Measurements from ENCODE around the gene UGP2.
"Not testable (repeated sequence)": the region's sequence is repeated elsewhere in the genome, so short reads cannot be mapped to it uniquely, and the experiment has no call there.

The UGP2 gene

GRCh38 chr2:63840785-63841253, 877 bp upstream of the UGP2 start:
- peak; percentile 91 for DNase-seq

DNA sequence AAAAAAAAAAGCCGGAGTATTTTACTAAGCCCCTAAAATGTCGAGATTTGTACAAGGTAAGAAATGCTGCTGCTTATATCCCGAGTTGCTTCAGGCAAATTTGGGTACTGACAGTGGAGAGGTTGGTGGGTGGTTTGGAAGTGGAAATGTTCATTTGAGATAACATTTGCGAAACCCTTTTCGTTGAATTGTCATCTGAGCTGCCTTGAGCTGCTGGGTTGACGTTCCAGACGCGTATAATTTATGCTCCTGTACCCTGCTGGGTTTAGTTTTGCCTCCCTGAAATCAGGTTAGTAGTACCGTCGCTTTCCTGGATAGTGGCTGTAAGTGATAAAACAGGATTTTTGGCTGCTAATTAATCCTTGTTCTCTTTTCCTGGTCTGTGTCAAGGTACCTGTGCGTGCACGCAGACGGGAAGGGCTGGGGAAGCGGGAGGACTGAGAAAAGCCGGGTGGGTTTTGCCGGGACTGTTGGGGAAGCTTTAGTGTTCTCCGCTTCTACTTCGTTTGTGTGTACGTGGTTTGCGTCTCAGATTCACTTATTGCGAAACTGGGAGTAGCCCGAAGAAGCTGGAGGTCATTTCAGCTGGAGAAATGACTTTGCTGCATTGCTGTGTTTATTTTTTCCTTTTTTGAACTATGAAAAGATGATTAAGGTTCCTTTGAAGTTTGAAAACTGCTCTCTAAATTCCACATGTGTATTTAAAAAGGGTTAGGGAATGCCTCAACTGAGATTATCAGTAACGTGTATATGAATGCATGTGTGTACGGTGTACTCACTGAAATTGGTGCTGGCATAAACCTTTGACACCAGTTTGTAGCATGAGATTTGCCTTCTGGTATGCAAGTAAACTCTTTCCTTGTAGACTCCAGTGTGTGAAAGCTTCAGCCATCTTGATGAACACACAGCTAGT, 709 bp downstream of the UGP2 start:
- DNase-seq, result no peak

GRCh38 chr2:63843093-63843492, 1.4 kb downstream of the UGP2 start:
- no peak for DNase-seq

DNA sequence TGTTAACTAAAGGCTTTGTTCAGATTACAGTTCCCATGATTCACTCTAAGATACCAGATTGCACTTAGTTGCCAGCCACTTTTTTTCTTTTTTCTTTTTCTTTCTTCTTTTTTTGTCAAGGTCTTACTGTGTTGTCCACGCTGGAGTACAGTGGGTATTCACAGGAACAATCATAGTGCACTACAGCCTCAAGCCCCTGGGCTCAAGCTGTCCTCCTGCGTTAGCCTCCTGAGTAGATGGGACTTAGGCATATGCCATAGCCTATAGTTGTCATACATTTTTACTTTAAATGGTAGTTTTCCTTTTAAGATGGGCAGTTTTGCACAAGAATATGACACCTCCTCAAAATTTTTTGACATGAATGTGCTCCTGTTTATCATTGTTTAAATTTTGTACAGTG, 2.1 kb downstream of the UGP2 start:
- DNase-seq, result no peak

DNA sequence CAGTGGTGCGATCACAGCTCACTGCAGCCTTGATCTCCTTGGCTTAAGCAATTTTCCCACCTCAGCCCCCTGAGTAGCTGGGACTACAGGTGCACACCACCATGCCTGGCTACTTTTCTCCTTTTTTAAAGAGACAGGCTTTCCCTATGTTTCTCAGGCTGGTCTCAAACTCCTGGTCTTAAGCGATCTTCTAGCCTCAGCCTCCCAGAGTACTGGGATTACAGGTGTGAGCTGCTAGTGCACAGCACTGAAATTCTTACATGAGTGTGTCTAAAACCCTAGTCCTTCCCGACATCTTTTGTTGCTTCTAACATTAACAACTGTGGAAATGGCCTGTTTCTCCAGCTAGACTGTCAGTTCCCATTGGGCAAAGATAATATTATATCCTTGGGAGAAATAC, 2.9 kb downstream of the UGP2 start:
- DNase-seq, result no peak

- DNase-seq, result no peak
Measured at GRCh38 chr2:63845866-63846265, 4.2 kb downstream of the UGP2 start.

DNA sequence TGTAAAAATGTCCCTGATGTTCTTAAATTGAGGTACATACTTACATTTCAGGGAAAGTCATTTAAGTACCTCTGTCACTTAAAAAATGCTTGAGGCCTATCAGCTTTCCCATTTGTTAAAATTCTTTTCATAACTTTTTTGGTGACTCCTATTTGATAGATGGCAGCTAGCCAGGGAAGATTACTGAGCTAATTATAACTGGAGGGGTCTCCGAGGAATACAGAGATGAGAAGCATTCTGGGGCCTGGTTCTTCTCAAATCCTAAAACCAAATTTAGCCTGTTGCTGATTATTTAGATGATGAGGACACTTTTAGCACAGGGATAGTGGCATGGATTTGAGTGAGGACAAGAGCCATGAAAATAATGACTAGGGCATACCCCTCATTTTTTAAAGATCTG, 4.8 kb downstream of the UGP2 start:
- no peak for DNase-seq

- DNase-seq, result not testable (repeated sequence)
Measured at GRCh38 chr2:63847571-63847970, 5.9 kb downstream of the UGP2 start.

DNA sequence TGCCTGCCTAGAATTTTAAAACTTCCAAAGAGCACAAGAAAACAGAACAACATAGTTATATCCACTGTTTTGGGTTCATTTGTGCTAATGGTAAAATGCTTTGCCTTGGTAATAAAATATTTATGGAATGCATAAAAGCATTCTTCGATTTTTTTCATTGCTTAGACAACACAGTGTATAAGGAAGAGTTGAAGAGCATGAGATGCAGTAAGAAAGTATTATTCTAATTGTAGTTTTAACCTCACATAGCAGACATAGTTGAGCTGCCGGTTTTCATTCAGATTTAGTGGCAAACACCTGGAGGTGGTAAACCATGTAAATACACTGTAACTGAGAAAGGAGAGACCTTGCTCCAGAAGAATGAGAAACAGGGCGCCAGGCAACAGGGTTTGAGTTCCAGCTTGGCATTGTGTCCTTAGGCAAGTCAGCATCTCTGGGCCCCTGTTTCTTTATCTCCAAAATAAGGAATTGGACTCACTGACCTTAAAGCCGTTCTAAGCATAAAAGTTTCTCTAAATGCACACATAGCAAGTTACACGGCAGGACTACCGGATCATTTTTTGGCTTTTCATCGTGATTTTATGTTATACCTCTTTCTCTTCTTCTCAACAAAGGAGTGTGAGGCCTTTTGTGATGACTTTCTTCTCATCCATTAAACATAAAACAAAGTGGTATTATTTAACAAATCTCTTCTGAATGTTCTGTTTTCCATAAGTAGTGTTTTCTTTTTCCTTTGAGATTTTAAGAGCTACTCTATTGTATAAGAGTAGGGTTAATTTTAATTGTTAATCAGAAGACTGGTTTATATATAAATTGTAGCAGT, 7.9 kb downstream of the UGP2 start:
- no peak for DNase-seq

DNA sequence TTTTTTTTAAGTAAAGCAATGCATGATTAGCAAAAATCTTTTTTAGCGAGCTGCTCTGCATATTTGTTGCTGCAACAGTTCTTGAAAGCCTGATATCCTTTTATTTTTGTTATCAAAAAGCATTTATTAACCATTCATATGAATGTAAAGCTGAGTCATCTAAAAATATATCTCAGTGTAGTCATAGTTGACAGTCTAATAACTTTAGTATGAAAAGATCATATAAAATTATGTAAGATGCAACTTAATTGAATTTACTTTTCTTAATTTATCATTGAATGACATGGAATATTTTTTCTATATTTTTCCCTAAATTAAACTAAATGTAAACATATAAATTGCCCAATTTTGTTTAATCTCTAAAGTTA, 8.5 kb downstream of the UGP2 start:
- DNase-seq, result no peak

- no peak for DNase-seq
Measured at GRCh38 chr2:63850649-63851048, 9.0 kb downstream of the UGP2 start.

DNA sequence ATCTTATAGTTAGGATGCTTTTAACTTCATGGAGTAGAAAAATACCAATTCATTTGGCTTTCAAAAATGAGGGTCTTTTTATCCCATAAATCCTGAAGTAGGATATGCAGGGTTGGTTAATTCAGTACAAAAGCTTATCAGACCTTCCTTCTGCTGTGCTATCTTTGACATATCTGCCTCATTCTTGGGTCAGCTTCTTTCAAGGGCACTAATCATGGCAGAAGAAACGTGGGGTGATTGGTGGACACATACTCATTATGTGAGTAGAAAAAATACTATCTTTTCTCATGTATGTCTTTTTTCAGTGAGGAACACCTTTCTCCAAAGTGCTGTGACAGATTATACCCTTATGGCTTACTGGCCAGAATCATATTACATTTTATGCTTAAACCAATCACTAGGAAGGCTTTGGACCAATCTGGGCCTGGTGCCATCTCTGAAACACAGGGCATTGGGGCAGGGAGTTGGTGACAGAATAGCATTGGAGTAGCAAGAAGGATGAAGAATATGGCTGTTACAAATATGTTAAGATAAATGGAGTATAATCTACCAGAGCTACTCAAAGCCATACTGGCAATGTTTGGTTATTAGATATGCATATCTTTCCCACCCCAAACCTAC, 10.1 kb downstream of the UGP2 start:
- no peak for DNase-seq

- no peak for DNase-seq
Measured at GRCh38 chr2:63853527-63854310, 12.0 kb downstream of the UGP2 start.

DNA sequence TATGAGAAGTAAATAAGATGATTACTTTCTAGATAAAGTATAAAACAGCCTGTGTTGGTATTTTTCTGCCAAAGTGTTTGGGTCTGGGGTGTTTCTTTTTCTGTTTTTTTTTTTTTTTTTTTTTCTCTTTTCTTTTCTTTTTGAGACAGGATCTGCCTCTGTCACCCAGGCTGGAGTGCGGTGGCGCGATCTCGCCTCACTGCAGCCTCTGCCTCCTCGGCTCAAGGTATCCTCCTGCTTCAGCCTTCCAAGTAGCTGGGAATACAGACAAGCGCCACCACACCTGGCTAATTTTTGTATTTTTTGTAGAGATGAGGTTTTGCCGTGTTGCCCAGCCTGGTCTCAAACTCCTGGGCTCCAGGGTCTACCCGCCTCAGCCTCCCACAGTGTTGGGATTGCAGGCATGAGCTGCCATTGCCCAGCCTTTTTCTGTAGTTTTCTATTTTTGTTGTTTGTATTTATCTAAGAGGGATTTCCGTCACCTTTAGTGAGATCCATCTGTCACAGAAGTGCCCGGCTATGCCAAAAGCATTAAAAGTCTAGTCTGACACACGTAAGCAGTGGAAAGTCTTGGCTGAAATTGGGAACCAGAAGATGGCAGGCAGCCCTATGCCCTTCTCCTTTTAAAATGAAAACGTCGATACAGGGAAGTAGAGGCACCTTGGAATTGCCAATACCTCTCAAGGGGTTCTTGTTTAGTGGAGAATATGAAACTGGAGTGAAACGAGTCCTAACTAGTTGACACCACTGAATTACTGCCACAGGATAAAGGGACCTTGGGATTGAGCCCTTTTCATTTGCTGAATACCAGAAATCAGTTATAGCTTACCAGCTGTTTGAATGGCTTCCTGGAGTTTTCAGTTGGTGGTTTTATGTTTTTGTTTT, 14.0 kb downstream of the UGP2 start:
- DNase-seq, result no peak

DNA sequence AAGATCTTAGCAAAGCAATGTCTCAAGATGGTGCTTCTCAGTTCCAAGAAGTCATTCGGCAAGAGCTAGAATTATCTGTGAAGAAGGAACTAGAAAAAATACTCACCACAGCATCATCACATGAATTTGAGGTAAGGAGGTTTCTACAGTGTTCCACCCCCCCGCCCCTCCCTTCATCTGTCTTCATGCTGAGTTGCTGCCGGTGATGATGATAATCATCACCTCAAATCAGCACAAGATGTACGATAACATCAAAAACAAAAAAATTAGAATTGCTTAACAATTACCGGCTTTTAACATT, 14.6 kb downstream of the UGP2 start:
- no peak for DNase-seq

GRCh38 chr2:63858291-63858690, 16.6 kb downstream of the UGP2 start:
- DNase-seq, result no peak

GRCh38 chr2:63861220-63861822, 19.6 kb downstream of the UGP2 start:
- DNase-seq, result no peak

GRCh38 chr2:63862806-63863205, 21.1 kb downstream of the UGP2 start:
- DNase-seq, result no peak

GRCh38 chr2:63863707-63864106, 22.0 kb downstream of the UGP2 start:
- DNase-seq, result no peak

GRCh38 chr2:63865159-63865799, 23.6 kb downstream of the UGP2 start:
- DNase-seq, result no peak

Measured in NCI-H187 treated with DMSO at 0.1 percent for 48 hours (cell line).